NCI-H2029 treated with DMSO at 0.1 percent for 48 hours (cell line): ENCODE data around the gene PM20D2.

ENCODE experiments used
- DNase-seq: peaks from one replicate; lab custom pipeline; 2025; lab: John Stamatoyannopoulos, UW

PM20D2 gene

DNA sequence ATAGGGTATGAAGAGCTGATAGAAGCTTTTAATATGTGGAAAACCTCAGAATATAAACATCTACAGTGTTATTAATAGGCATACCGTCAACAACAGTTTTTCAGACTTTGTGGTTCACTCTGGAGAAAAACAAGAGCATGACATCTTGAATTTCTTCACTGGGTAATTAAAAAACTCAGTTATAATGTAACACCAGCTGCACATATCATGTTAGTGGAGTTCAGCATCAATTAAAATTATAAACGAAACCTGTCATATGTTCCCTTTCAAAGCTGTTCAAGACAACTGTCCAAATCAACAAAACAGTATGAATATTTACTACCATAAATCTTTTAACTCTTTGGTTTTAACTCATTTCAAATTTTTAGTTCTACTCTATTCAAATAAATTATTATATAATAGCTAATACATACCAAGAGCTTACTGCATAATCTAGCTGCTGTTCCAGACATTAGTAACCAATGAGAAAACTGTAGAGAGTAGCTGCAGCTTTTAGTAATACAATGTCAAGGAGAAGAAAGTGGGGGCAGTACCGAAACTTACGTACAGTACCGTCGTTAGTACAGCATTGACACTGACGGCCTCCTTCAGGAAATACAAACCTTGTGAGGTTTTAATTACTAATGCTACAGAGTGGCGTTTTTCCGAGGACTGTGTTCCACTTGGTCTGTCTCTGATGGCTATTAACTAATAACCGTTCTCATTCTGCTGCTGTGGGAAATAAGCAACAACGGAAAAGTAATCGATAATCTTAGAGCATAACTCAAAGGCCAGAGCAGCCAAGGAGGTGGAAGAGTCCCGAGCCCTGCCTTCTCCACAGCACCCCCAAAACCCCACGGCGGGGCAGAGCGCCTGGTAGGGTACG, 532 bp upstream of the PM20D2 start:
- DNase-seq = no peak

DNA sequence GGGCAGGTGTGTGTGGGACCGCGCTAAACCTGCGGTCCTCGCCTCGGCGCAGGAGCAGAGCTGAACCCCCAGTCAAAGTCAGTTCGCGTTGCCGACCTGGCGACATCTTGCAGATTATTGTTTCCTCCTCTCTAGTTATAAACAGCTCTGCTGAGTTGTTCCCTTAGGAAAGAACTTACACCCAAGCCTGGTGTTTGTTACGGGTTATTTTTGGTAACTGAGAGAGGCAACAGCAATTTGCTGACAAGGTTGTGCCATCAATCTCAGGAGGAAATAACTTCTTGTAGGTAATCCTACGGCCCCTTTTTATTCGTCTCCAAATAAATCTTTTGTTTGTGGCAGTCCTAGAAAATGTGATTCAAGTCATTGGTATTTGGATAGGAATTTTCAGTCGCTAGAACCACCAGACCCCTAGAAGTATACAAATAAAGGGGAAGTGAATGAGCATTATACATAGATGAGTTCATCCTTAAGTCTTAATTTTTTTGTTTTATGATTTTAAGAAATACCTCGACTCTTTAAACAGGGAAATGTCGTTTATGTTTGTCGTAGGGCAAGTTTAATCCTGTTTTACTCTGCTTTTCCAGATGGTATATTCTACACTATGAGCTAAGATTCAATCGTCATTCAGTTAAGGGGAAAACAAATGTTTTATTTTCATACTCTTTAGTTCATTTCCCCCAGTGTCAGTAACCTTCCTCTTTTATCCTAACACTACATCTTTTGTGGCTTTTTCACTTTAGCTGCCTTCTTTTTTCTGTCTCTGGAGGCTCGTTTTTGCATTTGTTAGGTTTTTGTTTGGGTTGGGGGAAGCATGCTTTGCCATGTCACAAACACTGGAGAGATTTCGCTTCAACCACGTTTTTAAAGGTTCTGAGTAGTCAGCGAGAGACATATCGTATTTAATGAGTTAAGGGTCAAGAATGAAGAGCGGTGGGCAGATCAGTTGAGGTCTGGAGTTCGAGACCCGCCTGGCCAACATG, 1.2 kb downstream of the PM20D2 start:
- DNase-seq = peak; percentile 22

DNA sequence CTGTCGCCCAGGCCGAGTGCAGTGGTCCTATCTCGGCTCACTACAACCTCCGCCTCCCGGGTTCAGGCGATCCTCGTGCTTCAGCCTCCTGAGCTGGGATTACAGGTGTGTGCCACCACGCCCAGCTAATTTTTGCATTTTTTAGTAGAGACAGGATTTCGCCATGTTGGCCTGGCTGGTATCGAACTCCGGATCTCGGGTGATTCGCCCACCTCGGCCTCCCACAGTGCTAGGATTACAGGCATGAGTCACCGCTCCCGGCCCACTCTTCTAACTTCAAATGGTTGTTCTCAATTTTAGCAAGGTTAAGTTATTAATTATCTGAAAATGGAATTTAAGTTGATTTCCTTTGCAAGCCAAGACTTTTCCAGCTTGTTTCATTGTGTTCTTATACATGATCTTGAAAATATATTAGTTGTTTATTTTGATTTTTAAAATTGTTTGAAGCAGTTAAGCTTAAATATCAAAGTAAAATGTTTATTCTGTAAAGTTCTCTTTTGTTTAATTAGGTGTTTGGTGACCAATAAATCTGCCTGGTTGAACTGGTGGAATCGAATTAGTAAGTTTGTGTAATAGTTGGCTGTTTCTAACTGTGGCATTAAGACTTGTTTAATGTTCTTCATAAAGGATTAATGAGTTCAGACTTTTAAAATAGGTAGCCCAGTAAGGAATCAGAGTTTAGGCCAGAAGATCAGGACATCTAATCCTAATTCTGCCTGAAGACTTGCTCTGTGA, 2.3 kb downstream of the PM20D2 start:
- DNase-seq = no peak

DNA sequence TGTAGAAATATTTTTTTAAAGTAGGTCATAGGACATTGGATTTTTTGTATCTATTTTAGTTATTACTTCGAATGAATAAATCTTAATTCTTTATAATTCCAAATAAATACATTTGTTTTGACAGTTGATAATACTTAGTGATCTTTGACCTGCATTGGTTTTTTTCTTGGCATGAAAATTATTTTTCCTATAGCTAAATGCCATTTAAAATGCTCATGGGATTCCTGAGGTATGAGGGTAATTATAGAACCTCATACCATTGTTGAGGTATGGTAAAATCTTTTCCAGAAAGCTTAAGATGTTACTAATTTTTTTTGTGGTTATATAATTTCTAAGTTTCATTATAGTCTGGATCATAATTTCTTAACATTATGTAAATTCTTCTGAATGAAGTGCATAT, 8.3 kb downstream of the PM20D2 start:
- DNase-seq = no peak

GRCh38 chr6:89160331-89161092, 14.7 kb downstream of the PM20D2 start:
- no peak for DNase-seq

- DNase-seq = no peak
These were observed 15.6 kb downstream of the PM20D2 start for GRCh38 chr6:89161326-89162046.

DNA sequence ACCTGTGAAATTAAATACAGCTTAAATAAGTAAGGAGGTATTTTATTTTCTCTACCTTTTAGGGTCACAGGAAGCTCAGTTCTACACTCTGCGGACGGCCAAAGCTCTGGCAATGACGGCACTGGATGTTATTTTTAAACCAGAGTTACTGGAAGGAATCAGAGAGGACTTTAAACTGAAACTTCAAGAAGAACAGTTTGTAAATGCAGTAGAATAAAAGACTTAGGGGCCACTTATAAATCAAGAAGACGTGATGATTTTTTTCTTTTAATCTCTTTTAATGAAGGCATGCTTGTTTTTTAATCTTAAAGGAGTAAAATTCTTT, 16.2 kb downstream of the PM20D2 start:
- no peak for DNase-seq

GRCh38 chr6:89172131-89172530, 26.3 kb downstream of the PM20D2 start:
- DNase-seq = no peak

DNA sequence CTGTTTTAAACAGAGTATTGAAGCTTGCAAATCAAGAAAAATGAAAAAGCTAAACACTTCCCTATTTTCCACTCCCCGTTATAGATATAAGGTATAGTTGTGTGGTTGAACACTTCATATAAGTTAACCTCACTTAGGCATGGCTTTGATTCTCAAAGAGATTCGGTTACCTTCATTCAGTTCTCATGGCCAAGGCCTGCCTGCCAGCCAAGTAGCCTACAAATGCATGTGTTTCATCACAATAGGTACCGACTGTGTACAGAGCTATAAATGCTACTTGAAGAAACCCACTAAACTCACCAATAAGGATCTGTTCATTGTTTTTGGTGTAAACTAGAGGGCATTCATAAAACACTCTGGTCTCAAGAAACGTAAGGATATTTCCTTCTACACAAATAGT, 27.8 kb downstream of the PM20D2 start:
- no peak for DNase-seq

DNA sequence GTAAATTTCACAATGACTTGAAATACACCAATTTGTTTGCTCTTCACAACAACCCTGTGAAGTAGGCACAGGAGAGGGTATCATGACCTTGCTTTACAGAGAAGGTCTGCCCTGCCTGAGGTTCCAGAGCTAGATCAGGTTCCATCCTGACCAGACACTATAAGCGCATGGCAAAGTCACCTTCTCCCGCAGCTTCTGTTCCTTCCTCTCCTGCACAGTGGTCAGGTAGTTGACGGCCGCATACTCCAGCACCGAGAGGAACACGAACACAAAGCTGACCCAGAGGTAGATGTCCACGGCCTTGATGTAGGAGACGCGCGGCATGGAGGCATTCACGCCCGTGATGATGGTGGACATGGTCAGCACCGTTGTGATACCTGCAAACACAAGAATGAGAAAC, 34.3 kb downstream of the PM20D2 start:
- DNase-seq = no peak

GRCh38 chr6:89180971-89181370, 35.1 kb downstream of the PM20D2 start:
- no peak for DNase-seq

DNA sequence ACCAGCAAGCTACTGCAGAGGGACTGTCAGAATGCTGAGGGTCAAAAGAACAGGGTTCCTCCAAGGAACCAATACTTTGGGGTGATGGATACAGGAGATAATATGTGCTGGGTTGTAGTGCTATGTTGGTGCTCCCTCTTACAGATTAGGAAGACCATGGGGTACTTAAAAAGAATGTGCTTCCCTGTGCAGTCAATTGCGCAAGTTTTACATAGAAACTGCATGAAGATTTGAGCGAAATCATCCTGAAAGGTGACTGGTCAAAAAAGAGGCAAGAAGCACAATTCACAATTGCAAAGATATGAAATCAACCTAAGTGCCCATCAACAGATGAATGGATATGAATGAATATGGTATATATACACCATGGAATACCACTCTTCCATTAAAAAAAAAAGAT, 37.4 kb downstream of the PM20D2 start:
- no peak for DNase-seq

- DNase-seq = no peak
These were observed 38.5 kb downstream of the PM20D2 start for GRCh38 chr6:89184344-89184743.

DNA sequence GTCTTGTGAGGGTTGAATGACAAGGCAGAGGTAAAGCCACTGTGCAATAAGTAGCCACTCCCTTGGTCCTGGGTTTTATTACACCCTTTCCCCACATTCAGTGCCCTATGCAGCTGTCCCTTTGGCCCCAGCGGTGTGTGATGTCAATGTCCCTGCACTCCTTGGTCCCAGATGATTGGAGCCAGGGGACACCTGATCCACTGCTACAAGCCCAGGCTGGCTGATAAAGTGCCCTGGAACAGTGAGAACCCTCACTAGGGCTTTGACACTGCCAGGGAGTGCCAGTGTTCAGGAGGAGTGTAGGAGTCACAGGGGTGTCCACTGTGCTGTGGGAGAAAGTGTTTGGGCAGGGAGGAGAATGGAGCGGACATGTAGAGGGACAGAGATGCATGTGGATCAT, 40.9 kb downstream of the PM20D2 start:
- DNase-seq = no peak

GRCh38 chr6:89187504-89187903, 41.6 kb downstream of the PM20D2 start:
- DNase-seq = no peak

DNA sequence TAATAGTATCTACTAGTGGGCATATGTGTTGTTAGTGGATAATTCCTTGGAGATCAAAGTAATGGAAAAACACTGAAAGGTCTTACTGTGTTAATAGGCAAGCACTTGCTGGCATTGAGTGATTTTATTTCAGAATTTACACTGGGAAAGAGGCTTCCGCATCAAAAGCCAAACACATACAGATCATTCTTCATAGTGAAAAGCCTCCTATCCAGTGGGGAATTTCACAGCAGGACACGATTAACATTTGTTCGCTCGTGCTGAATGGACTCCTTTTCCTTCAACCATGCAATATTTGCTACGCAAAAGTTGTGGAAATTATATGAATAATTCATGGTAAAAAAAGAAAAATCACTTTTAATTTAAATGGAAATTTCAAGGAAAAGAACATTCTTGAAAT, 44.9 kb downstream of the PM20D2 start:
- no peak for DNase-seq

GRCh38 chr6:89194559-89194958, 48.7 kb downstream of the PM20D2 start:
- DNase-seq = no peak

- no peak for DNase-seq
These were observed 51.3 kb downstream of the PM20D2 start for GRCh38 chr6:89197141-89197540.

DNA sequence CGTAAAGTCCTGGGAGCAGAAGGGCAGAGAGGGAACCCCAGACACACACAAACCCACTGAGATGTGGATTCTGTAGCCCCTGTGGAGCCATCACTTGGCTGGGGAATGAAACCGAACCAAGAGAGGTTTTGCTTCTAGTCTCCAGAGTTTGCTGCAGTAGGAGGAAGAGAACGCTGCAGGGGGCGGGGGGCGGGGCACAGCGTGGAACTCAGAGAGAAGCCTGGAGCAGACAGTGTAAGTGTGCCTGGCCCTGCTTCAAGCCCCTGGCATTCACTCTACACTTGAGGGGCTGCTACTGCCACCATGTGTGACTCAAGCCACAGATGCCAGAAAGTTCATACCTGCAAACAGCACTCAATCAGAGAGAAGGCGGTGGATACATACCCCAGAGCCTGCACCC, 52.4 kb downstream of the PM20D2 start:
- no peak for DNase-seq

GRCh38 chr6:89199579-89199978, 53.7 kb downstream of the PM20D2 start:
- no peak for DNase-seq

DNA sequence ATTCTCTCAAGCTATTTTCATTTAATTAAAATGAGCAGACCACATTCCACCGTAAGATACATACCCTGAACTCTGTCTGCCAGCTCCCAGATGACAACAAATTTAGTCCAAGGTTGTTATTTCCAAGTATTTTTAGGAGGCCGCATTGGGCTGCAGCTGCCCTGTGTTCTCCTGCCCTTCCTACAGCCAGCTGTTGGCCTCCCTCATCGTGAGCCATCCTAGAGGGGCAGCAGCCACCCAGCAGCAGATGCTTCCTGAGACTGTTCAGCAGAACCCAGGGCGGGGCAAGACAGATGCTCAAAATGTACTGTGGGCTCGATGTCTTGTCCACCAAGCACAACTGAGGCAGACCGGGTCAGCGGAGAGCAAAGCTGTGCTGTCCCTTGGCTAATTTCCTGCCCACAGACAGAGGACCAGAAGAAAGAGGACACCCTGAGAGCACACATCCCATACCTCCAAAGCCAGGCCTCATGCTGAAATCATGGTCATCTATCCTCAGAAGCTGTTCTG, 54.9 kb downstream of the PM20D2 start:
- no peak for DNase-seq
